ENCODE data around the gene CRYBA4.
"Not testable (repeated sequence)": the region's sequence is repeated elsewhere in the genome, so short reads cannot be mapped to it uniquely, and the experiment has no call there.

CRYBA4 gene

GRCh38 chr22:26597026-26597425 lies 24.7 kb upstream of the CRYBA4 start:
- no peak for DNase-seq (ENCODE audit: low spot score)

- no peak for DNase-seq (ENCODE audit: low spot score)
Observed at GRCh38 chr22:26597480-26597879, 24.3 kb upstream of the CRYBA4 start.

- DNase-seq (ENCODE audit: low spot score) = no peak
Observed at GRCh38 chr22:26599505-26599904, 22.3 kb upstream of the CRYBA4 start.

GRCh38 chr22:26601726-26602125 lies 20.0 kb upstream of the CRYBA4 start:
- DNase-seq (ENCODE audit: low spot score) = no peak

- DNase-seq (ENCODE audit: low spot score) = no peak
Observed at GRCh38 chr22:26602127-26602526, 19.6 kb upstream of the CRYBA4 start.

- DNase-seq (ENCODE audit: low spot score) = no peak
Observed at GRCh38 chr22:26604368-26604767, 17.4 kb upstream of the CRYBA4 start.

- DNase-seq (ENCODE audit: low spot score) = no peak
Observed at GRCh38 chr22:26606611-26607010, 15.2 kb upstream of the CRYBA4 start.

- no peak for DNase-seq (ENCODE audit: low spot score)
Observed at GRCh38 chr22:26608129-26608528, 13.6 kb upstream of the CRYBA4 start.

- DNase-seq (ENCODE audit: low spot score) = no peak
Observed at GRCh38 chr22:26609287-26609686, 12.5 kb upstream of the CRYBA4 start.

GRCh38 chr22:26610072-26610958 lies 11.4 kb upstream of the CRYBA4 start:
- DNase-seq (ENCODE audit: low spot score) = no peak

GRCh38 chr22:26610996-26611395 lies 10.8 kb upstream of the CRYBA4 start:
- no peak for DNase-seq (ENCODE audit: low spot score)

GRCh38 chr22:26612652-26613051 lies 9.1 kb upstream of the CRYBA4 start:
- no peak for DNase-seq (ENCODE audit: low spot score)

GRCh38 chr22:26613753-26614152 lies 8.0 kb upstream of the CRYBA4 start:
- DNase-seq (ENCODE audit: low spot score) = not testable (repeated sequence)

GRCh38 chr22:26614322-26614721 lies 7.4 kb upstream of the CRYBA4 start:
- no peak for DNase-seq (ENCODE audit: low spot score)

GRCh38 chr22:26615149-26615548 lies 6.6 kb upstream of the CRYBA4 start:
- no peak for DNase-seq (ENCODE audit: low spot score)

GRCh38 chr22:26615830-26616435 lies 5.8 kb upstream of the CRYBA4 start:
- no peak for DNase-seq (ENCODE audit: low spot score)

GRCh38 chr22:26616650-26617049 lies 5.1 kb upstream of the CRYBA4 start:
- DNase-seq (ENCODE audit: low spot score) = no peak

GRCh38 chr22:26617271-26618199 lies 4.2 kb upstream of the CRYBA4 start, which contains the start of gene CRYBB1:
CRYBB1 (minus strand) TSS chr22:26618027; CDS start chr22:26616319, 1,708 bp downstream.
- DNase-seq (ENCODE audit: low spot score) = no peak

GRCh38 chr22:26618455-26618854 lies 3.3 kb upstream of the CRYBA4 start:
- no peak for DNase-seq (ENCODE audit: low spot score)

- DNase-seq (ENCODE audit: low spot score) = no peak
Observed at GRCh38 chr22:26619510-26619909, 2.3 kb upstream of the CRYBA4 start.

- DNase-seq (ENCODE audit: low spot score) = no peak
Observed at GRCh38 chr22:26620197-26620596, 1.6 kb upstream of the CRYBA4 start.

GRCh38 chr22:26623984-26624383 lies 2.2 kb downstream of the CRYBA4 start:
- no peak for DNase-seq (ENCODE audit: low spot score)
